ENCODE results near the gene DEF6. TPM values are rescaled to one million over a fixed set of nuclear protein-coding genes. Genes with fewer than 3 reads are reported as not detected.

DEF6 gene
- total and polyA plus RNA-seq, 2 of the 8 experiments (the other 6 are each of a cell fraction or from before 2014, with no cell fraction given), result 3.3 to 4.1 TPM

GRCh38 chr6:35300848-35301247, 3.2 kb downstream of the DEF6 start (continued):
- TF ChIP-seq, protein P1, sequence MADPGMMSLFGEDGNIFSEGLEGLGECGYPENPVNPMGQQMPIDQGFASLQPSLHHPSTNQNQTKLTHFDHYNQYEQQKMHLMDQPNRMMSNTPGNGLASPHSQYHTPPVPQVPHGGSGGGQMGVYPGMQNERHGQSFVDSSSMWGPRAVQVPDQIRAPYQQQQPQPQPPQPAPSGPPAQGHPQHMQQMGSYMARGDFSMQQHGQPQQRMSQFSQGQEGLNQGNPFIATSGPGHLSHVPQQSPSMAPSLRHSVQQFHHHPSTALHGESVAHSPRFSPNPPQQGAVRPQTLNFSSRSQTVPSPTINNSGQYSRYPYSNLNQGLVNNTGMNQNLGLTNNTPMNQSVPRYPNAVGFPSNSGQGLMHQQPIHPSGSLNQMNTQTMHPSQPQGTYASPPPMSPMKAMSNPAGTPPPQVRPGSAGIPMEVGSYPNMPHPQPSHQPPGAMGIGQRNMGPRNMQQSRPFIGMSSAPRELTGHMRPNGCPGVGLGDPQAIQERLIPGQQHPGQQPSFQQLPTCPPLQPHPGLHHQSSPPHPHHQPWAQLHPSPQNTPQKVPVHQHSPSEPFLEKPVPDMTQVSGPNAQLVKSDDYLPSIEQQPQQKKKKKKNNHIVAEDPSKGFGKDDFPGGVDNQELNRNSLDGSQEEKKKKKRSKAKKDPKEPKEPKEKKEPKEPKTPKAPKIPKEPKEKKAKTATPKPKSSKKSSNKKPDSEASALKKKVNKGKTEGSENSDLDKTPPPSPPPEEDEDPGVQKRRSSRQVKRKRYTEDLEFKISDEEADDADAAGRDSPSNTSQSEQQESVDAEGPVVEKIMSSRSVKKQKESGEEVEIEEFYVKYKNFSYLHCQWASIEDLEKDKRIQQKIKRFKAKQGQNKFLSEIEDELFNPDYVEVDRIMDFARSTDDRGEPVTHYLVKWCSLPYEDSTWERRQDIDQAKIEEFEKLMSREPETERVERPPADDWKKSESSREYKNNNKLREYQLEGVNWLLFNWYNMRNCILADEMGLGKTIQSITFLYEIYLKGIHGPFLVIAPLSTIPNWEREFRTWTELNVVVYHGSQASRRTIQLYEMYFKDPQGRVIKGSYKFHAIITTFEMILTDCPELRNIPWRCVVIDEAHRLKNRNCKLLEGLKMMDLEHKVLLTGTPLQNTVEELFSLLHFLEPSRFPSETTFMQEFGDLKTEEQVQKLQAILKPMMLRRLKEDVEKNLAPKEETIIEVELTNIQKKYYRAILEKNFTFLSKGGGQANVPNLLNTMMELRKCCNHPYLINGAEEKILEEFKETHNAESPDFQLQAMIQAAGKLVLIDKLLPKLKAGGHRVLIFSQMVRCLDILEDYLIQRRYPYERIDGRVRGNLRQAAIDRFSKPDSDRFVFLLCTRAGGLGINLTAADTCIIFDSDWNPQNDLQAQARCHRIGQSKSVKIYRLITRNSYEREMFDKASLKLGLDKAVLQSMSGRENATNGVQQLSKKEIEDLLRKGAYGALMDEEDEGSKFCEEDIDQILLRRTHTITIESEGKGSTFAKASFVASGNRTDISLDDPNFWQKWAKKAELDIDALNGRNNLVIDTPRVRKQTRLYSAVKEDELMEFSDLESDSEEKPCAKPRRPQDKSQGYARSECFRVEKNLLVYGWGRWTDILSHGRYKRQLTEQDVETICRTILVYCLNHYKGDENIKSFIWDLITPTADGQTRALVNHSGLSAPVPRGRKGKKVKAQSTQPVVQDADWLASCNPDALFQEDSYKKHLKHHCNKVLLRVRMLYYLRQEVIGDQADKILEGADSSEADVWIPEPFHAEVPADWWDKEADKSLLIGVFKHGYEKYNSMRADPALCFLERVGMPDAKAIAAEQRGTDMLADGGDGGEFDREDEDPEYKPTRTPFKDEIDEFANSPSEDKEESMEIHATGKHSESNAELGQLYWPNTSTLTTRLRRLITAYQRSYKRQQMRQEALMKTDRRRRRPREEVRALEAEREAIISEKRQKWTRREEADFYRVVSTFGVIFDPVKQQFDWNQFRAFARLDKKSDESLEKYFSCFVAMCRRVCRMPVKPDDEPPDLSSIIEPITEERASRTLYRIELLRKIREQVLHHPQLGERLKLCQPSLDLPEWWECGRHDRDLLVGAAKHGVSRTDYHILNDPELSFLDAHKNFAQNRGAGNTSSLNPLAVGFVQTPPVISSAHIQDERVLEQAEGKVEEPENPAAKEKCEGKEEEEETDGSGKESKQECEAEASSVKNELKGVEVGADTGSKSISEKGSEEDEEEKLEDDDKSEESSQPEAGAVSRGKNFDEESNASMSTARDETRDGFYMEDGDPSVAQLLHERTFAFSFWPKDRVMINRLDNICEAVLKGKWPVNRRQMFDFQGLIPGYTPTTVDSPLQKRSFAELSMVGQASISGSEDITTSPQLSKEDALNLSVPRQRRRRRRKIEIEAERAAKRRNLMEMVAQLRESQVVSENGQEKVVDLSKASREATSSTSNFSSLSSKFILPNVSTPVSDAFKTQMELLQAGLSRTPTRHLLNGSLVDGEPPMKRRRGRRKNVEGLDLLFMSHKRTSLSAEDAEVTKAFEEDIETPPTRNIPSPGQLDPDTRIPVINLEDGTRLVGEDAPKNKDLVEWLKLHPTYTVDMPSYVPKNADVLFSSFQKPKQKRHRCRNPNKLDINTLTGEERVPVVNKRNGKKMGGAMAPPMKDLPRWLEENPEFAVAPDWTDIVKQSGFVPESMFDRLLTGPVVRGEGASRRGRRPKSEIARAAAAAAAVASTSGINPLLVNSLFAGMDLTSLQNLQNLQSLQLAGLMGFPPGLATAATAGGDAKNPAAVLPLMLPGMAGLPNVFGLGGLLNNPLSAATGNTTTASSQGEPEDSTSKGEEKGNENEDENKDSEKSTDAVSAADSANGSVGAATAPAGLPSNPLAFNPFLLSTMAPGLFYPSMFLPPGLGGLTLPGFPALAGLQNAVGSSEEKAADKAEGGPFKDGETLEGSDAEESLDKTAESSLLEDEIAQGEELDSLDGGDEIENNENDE (IDR thresholded peaks at IDR 0.05; ENCODE audit: insufficient replicate concordance, low read length), result no peak
- TF ChIP-seq POU5F1 (IDR thresholded peaks at IDR 0.05; ENCODE audit: low read depth, low read length), result no peak
- TF ChIP-seq SIX5 (IDR thresholded peaks at IDR 0.05; ENCODE audit: low read depth, low read length), result no peak
- TF ChIP-seq RNF2 (IDR thresholded peaks at IDR 0.05; ENCODE audit: borderline replicate concordance, low read depth, low read length, missing control alignments, poor library complexity, severe bottlenecking), result no peak
- TF ChIP-seq GABPA (IDR thresholded peaks at IDR 0.05; ENCODE audit: borderline replicate concordance, insufficient read depth, low read length), result no peak
- TF ChIP-seq GTF2F1 (IDR thresholded peaks at IDR 0.05; ENCODE audit: borderline replicate concordance, low read depth, low read length), result no peak
- no peak for TF ChIP-seq RFX5 (IDR thresholded peaks at IDR 0.05; ENCODE audit: borderline replicate concordance, low read depth, low read length)
- no peak for TF ChIP-seq HDAC6 (IDR thresholded peaks at IDR 0.05; ENCODE audit: low read depth, low read length)
- no peak for TF ChIP-seq RAD21 (IDR thresholded peaks at IDR 0.05 in 1 of 2, conservative IDR thresholded peaks at IDR 0.05 in 1 of 2; ENCODE audit: low read depth in 2 of 2, low read length in 2 of 2)
- TF ChIP-seq FOSL1 (IDR thresholded peaks at IDR 0.05; ENCODE audit: insufficient read depth, low read depth, low read length), result no peak
- no peak for TF ChIP-seq SP1 (IDR thresholded peaks at IDR 0.05; ENCODE audit: low read depth, low read length)
